ENCODE measurements around the gene APOC1.

- TF ChIP-seq CTCF (IDR thresholded peaks at IDR 0.05) = no peak
- TF ChIP-seq POLR2A (IDR thresholded peaks at IDR 0.05) = no peak
These were observed 38.5 kb upstream of the APOC1 start for GRCh38 chr19:44875666-44876451.
